Measurements from ENCODE around the gene TAF4.

DNA sequence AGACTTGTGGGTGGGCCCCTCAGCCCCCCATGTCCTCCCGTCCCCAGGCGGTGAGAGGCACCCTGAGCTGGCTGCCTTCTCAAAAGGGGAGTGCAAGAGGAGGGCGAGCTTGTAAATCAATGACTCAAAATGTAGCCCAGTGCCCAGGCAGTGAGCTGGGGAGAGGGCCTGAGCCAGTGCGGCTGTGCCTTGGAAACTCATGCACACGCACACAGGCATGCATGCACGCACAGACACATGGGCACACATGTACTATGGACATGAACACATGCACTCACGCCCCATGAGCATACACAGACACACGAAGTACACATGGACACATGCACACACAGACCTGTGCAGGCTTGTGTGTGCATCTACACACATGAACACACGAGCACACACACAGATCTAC lies 133.5 kb downstream of the TAF4 start:
- TF ChIP-seq POLR2A (IDR thresholded peaks at IDR 0.05; ENCODE audit: low read length) (no peak), GATA1 (IDR thresholded peaks at IDR 0.05; ENCODE audit: low read depth, low read length) (no peak)
